ENCODE data around the gene IL6R. TPM values are rescaled to one million over a fixed set of nuclear protein-coding genes. Genes with fewer than 3 reads are reported as not detected.

IL6R gene
- total and polyA plus RNA-seq, 2 of the 4 experiments (the other 2 are of a cell fraction): 5.3 to 9.5 TPM

DNA sequence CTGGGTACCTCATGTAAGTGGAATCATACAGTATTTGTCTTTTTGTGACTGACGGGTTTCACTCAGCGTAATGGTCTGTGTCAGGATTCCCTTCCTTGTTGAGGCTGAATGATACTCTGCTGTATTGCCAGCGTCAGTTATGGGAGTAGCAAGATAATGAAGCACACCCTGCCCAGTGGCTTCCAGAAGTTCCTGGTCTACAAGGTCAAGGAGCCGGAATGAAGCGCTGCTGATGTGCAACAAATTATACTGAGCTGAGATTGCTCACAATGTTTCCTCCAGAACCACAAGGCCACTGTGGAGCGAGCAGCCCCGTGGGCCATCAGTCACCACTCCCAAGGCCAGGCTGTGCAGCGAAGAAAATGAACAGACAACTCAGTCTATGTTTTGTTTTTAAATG lies 72.9 kb downstream of the IL6R start:
- H3K27me3 ChIP-seq (ENCODE audit: control insufficient read depth, insufficient read depth, low read length): no peaks in the 10 kb centered on the region; the same call in 1 of the 2 replicates
- H3K23ac ChIP-seq (ENCODE audit: low read depth, low read length): no peak overlapping the region
- H2BK20ac ChIP-seq (ENCODE audit: low read depth, low read length): no peak overlapping the region
- ChIA-PET POLR2A (ENCODE audit: unreplicated experiment) (no interaction called here), CTCF (interaction anchor here (2.0 kb wide), 1 partner anchor 69 kb away, joined by 14 read pairs; no protein-coding TSS in a partner anchor)
- no peak overlapping the region for H3K14ac ChIP-seq (replicated peaks; ENCODE audit: low read depth, low read length)
- H3K18ac ChIP-seq (ENCODE audit: low read depth, low read length): no peak overlapping the region
- H2AK9ac ChIP-seq (replicated peaks; ENCODE audit: low read depth, low read length, poor library complexity): no peak overlapping the region
- H2AFZ ChIP-seq (replicated peaks; ENCODE audit: low read length, poor library complexity): no peak overlapping the region
- H3K4me2 ChIP-seq (ENCODE audit: low read depth, low read length): no peak overlapping the region
- no peaks in the 10 kb centered on the region for H3K36me3 ChIP-seq (ENCODE audit: control insufficient read depth, insufficient read depth, low read length)
- H3K4me3 ChIP-seq (ENCODE audit: insufficient read depth, low read depth, low read length): no peak overlapping the region
- no peak overlapping the region for H2BK120ac ChIP-seq (ENCODE audit: low read depth, low read length)
- H3K27ac ChIP-seq (ENCODE audit: insufficient read depth, low read length): no peak overlapping the region
- dilution Hi-C loops (cut with HindIII; ENCODE audit: low sequenced_read_pairs, unreplicated experiment) (no loop called here), in situ Hi-C loops (cut with MboI; ENCODE audit: low sequenced_read_pairs) (no loop called here), intact Hi-C loops (cut with micrococcal nuclease) (loop anchor here (2.0 to 10.0 kb wide), 3 partner anchors 71 to 607 kb away; no protein-coding TSS in a partner anchor)
- BruUV-seq (replicated peaks): no TSS peak
- WGBS, 2 experiments (ENCODE audit: extremely low coverage in 2 of 2, insufficient read length in 1 of 2): no CpG with 5 or more reads among the region's 8 CpGs
- no peak overlapping the region for H3K56ac ChIP-seq (ENCODE audit: extremely low read depth, insufficient read depth, low read length)
- no peak overlapping the region for H4K5ac ChIP-seq (ENCODE audit: low read depth, low read length)
- H4K8ac ChIP-seq (ENCODE audit: low read depth in 2 of 2, low read length in 2 of 2): no peak overlapping the region
- peaks cover 6% of the 10 kb centered on the region; the same call in 1 of the 2 replicates for H3K9me1 ChIP-seq (ENCODE audit: insufficient read depth, low read length)
- H4K91ac ChIP-seq (ENCODE audit: insufficient read depth, low read depth, low read length): no peak overlapping the region
- ATAC-seq (ENCODE audit: low read depth): no peak
- no peak for DNase-seq
- H2BK5ac ChIP-seq (ENCODE audit: low read depth, low read length, poor library complexity, severe bottlenecking): no peak overlapping the region
- no peak for TF ChIP-seq RCOR1 (IDR thresholded peaks at IDR 0.05; ENCODE audit: insufficient replicate concordance, low read length)
- no peak for TF ChIP-seq RAD21 (IDR thresholded peaks at IDR 0.05; ENCODE audit: low read length)
- no peak for TF ChIP-seq NFE2L2 (IDR thresholded peaks at IDR 0.05; ENCODE audit: low read depth, low read length)
- no peak for TF ChIP-seq CHD1 (IDR thresholded peaks at IDR 0.05; ENCODE audit: low read depth, low read length)
- no peak for TF ChIP-seq ELK1 (IDR thresholded peaks at IDR 0.05; ENCODE audit: borderline replicate concordance, low read depth, low read length)
- TF ChIP-seq, protein P1, sequence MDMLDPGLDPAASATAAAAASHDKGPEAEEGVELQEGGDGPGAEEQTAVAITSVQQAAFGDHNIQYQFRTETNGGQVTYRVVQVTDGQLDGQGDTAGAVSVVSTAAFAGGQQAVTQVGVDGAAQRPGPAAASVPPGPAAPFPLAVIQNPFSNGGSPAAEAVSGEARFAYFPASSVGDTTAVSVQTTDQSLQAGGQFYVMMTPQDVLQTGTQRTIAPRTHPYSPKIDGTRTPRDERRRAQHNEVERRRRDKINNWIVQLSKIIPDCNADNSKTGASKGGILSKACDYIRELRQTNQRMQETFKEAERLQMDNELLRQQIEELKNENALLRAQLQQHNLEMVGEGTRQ (IDR thresholded peaks at IDR 0.05; ENCODE audit: low read depth, low read length): no peak
- TF ChIP-seq BHLHE40 (IDR thresholded peaks at IDR 0.05; ENCODE audit: low read depth, low read length): no peak
- no peak overlapping the region for H2AK5ac ChIP-seq (ENCODE audit: low read depth, low read length)
- no peak overlapping the region for H3K9ac ChIP-seq (ENCODE audit: low read depth, low read length)
- no peaks in the 10 kb centered on the region for H3K9me3 ChIP-seq (ENCODE audit: control insufficient read depth, insufficient read depth, low read length)
- no peaks in the 10 kb centered on the region; the same call in 1 of the 2 replicates for H3K4me1 ChIP-seq (ENCODE audit: control insufficient read depth, insufficient read depth, low read length)
- no peak overlapping the region; the same call in 1 of the 2 replicates for H3K4ac ChIP-seq (ENCODE audit: low read depth, low read length)
- no peaks in the 10 kb centered on the region for H3K79me1 ChIP-seq (ENCODE audit: low read depth in 1 of 2, low read length in 2 of 2)
- H2BK15ac ChIP-seq (ENCODE audit: low read depth, low read length): no peak overlapping the region
- no peaks in the 10 kb centered on the region for H4K20me1 ChIP-seq (ENCODE audit: insufficient read depth, low read length)

Data from IMR-90 (cell line).